Nephron progenitor cell (in vitro differentiated cells): ENCODE measurements around the gene U2SURP.

Experiments used
- DNase-seq: peaks from one replicate; pipeline ENCODE4 v3.0.0; 2021
- H3K27ac Mint-ChIP-seq: 2 replicates; pipeline ENCODE4 v1.8.0; 2021; ENCODE audit warnings: mild to moderate bottlenecking, moderate library complexity, mixed read lengths
- H3K27me3 Mint-ChIP-seq: 2 replicates; pipeline ENCODE4 v1.8.0; 2021; ENCODE audit warnings: mild to moderate bottlenecking, low read depth, mixed read lengths; ENCODE audit not compliant: poor library complexity
- H3K36me3 Mint-ChIP-seq: 2 replicates; pipeline ENCODE4 v1.8.0; 2021; ENCODE audit warnings: low read depth, mixed read lengths
- H3K4me1 Mint-ChIP-seq: 2 replicates; pipeline ENCODE4 v1.8.0; 2021; ENCODE audit warnings: mixed read lengths
- H3K4me3 Mint-ChIP-seq: 2 replicates; pipeline ENCODE4 v1.8.0; 2021; ENCODE audit warnings: mild to moderate bottlenecking, moderate library complexity, mixed read lengths
- H3K9me3 Mint-ChIP-seq: 2 replicates; pipeline ENCODE4 v1.8.0; 2021; ENCODE audit warnings: mild to moderate bottlenecking, moderate library complexity, mixed read lengths
- CTCF ChIP-seq: fragments of 200-600 bp; sonication (generic); IDR thresholded peaks from 2 replicates; pipeline ENCODE4 v1.5.0; 2021; ENCODE audit warnings: antibody characterized with exemption

U2SURP gene

GRCh38 chr3:143054011-143054410 lies 52.6 kb downstream of the U2SURP start:
- Mint-ChIP-seq H3K4me1 (no peaks in the 10 kb centered on the region), H3K36me3 (peaks cover 79% of the 10 kb centered on the region)

GRCh38 chr3:143056372-143056771 lies 55.0 kb downstream of the U2SURP start:
- no peak for DNase-seq
- Mint-ChIP-seq H3K27ac (no peak overlapping the region), H3K36me3 (peaks cover 70% of the 10 kb centered on the region), H3K4me3 (no peak overlapping the region), H3K9me3 (no peaks in the 10 kb centered on the region), H3K27me3 (no peaks in the 10 kb centered on the region), H3K4me1 (no peaks in the 10 kb centered on the region)
- TF ChIP-seq CTCF, result no peak

More at GRCh38 chr3:143054011-143054410, 52.6 kb downstream of the U2SURP start:
- DNase-seq, result no peak
- TF ChIP-seq CTCF, result no peak
- Mint-ChIP-seq H3K27me3 (no peaks in the 10 kb centered on the region), H3K9me3 (no peaks in the 10 kb centered on the region), H3K27ac (no peak overlapping the region), H3K4me3 (no peak overlapping the region)

DNA sequence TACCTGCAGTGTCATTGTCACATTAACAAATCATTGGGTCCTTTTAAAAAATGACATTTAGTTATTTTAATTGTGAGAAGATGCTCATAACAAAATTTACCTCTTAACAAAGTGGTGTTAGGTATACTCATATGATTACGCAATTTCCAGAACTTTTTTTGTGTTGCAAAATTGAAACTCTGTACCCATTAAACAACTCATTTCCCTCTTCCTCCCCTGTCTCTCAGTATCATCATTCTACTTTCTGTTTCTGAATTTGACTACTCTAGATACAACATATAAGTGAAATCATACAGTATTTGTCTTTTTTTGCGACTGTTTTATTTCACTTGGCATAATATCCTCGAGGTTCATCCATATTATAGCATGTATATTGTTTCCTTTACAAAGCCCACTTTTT lies 59.5 kb downstream of the U2SURP start:
- TF ChIP-seq CTCF, result no peak
- H3K9me3 Mint-ChIP-seq, result no peaks in the 10 kb centered on the region
- H3K4me3 Mint-ChIP-seq, result no peak overlapping the region
- peaks cover 8% of the 10 kb centered on the region for H3K4me1 Mint-ChIP-seq
- H3K36me3 Mint-ChIP-seq, result peaks cover 44% of the 10 kb centered on the region
- DNase-seq, result no peak
- H3K27me3 Mint-ChIP-seq, result no peaks in the 10 kb centered on the region
- H3K27ac Mint-ChIP-seq, result peak overlapping the region; percentile 31

DNA sequence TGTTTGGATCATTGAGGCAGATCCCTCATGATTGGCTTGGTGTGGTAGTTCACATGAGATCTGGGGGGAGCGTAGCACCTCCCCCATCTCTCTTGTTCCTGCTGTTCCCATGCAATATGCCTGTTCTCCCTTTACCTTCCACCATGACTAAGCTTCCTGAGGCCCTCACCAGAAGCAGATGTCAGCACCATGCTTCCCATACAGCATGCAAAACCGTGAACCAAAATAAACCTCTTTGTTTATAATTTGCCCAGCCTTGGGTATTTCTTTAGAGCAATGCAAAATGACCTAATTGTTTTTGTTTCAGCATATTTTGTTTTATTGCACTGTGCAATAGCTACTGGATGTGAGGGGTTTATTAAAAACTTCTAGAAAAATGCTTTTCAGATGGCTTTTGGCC lies 61.6 kb downstream of the U2SURP start:
- Mint-ChIP-seq H3K27ac (no peak overlapping the region), H3K27me3 (no peaks in the 10 kb centered on the region), H3K9me3 (no peaks in the 10 kb centered on the region), H3K4me3 (no peak overlapping the region), H3K4me1 (peaks cover 24% of the 10 kb centered on the region), H3K36me3 (peaks cover 27% of the 10 kb centered on the region)
- no peak for DNase-seq
- no peak for TF ChIP-seq CTCF

DNA sequence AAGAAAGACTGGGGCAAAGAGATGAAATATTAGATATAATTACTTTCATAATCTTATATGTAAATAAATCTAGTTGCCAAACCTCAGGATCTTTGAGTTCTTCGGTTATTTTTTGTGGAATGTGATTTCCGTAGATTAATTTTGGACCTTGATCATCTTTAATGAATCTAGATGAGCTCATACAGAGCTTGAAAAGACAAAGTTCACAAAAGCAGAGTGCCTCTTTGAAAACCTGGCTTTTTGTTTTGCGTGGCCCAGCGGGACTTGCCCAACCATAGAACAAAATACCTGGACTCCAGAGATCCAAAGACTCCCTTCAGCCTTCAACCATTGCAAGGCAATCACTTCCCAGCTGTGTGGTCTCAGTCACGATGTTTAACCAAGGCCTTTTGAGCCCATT lies 63.4 kb downstream of the U2SURP start:
- Mint-ChIP-seq H3K4me3 (no peak overlapping the region), H3K4me1 (peaks cover 24% of the 10 kb centered on the region), H3K36me3 (peaks cover 27% of the 10 kb centered on the region), H3K9me3 (no peaks in the 10 kb centered on the region), H3K27ac (no peak overlapping the region), H3K27me3 (no peaks in the 10 kb centered on the region)
- no peak for DNase-seq
- no peak for TF ChIP-seq CTCF

- peak overlapping the region; percentile 17 for H3K27ac Mint-ChIP-seq
These were observed 64.0 kb downstream of the U2SURP start for GRCh38 chr3:143065364-143065763.

More at GRCh38 chr3:143065364-143065763, 64.0 kb downstream of the U2SURP start:
- H3K4me3 Mint-ChIP-seq, result no peak overlapping the region
- H3K4me1 Mint-ChIP-seq, result peaks cover 24% of the 10 kb centered on the region
- no peak for DNase-seq
- no peaks in the 10 kb centered on the region for H3K27me3 Mint-ChIP-seq
- no peak for TF ChIP-seq CTCF
- H3K9me3 Mint-ChIP-seq, result no peaks in the 10 kb centered on the region
- peaks cover 21% of the 10 kb centered on the region for H3K36me3 Mint-ChIP-seq
